H1 (cell line): ENCODE data around the gene GMCL2. TPM values are rescaled to one million over a fixed set of nuclear protein-coding genes. Genes with fewer than 3 reads are reported as not detected.

Experiments
- CTCF ChIA-PET: fragments of 300-600 bp; sonication (Branson Sonifier 250); formaldehyde crosslinking; loops from one replicate; lab custom pipeline; 2021; ENCODE audit not compliant: partially characterized antibody; lab: Charles Lee
- POLR2A ChIA-PET: fragments of 300-600 bp; sonication (Branson Sonifier 250); formaldehyde crosslinking; loops from one replicate; lab custom pipeline; 2021; ENCODE audit warnings: inconsistent platforms; ENCODE audit not compliant: partially characterized antibody; lab: Charles Lee
- DNase-seq, 2 experiments: peaks; one replicate each; pipeline versions ENCODE4 v3.0.0 to v3.0.0-alpha.2; 2010 to 2022; ENCODE audit warnings: low spot score in 2 of 2, low read depth in 1 of 2, mixed read lengths in 1 of 2
- FAIRE-seq: peaks from 2 replicates; lab custom pipeline; 2011; peaks lifted over from hg19 to GRCh38; lab: Jason Lieb, UNC
- H2AFZ ChIP-seq: 2 replicates; pipeline ENCODE4 v1.8.1; 2012; ENCODE audit warnings: low read length, inconsistent platforms
- H2AK5ac ChIP-seq: 2 replicates; pipeline ENCODE4 v1.6.1; 2013; ENCODE audit warnings: low read depth, low read length
- H2BK120ac ChIP-seq: replicated peaks from 2 replicates; pipeline ENCODE3; 2013; ENCODE audit warnings: low read depth, low read length, inconsistent platforms
- H2BK12ac ChIP-seq: 2 replicates; pipeline ENCODE4 v1.6.1; 2013; ENCODE audit warnings: low read depth, low read length
- H2BK15ac ChIP-seq: 2 replicates; pipeline ENCODE4 v1.6.1; 2013; ENCODE audit warnings: low read length
- H2BK20ac ChIP-seq: 2 replicates; pipeline ENCODE4 v1.6.1; 2013; ENCODE audit warnings: low read length
- H2BK5ac ChIP-seq: 2 replicates; pipeline ENCODE4 v1.6.1; 2013; ENCODE audit warnings: low read depth, low read length
- H3K14ac ChIP-seq: 2 replicates; pipeline ENCODE4 v1.6.1; 2013; ENCODE audit warnings: inconsistent platforms; ENCODE audit not compliant: insufficient read length
- H3K18ac ChIP-seq: 2 replicates; pipeline ENCODE4 v1.6.1; 2013; ENCODE audit warnings: low read length; ENCODE audit errors: extremely low read depth
- H3K23ac ChIP-seq: 2 replicates; pipeline ENCODE4 v1.6.1; 2013; ENCODE audit warnings: inconsistent platforms; ENCODE audit not compliant: insufficient read length
- H3K23me2 ChIP-seq: 2 replicates; pipeline ENCODE4 v1.6.1; 2013; ENCODE audit warnings: low read depth, low read length
- H3K27ac ChIP-seq: 2 replicates; pipeline ENCODE4 v1.6.1; 2011; ENCODE audit warnings: low read depth, low read length, inconsistent platforms
- H3K27me3 ChIP-seq, 4 experiments: replicated peaks in 1 of 4; 1 replicate in 1 of 4; 2 replicates in 3 of 4; pipeline versions ENCODE4 v1.6.1 to v1.8.1; 2011 to 2013; ENCODE audit warnings: low read length in 3 of 4, mild to moderate bottlenecking in 3 of 4, inconsistent platforms in 2 of 4, mixed read lengths in 2 of 4, moderate library complexity in 1 of 4; ENCODE audit not compliant: control insufficient read depth in 3 of 4, insufficient read depth in 3 of 4; ENCODE audit errors: extremely low read depth in 1 of 4
- H3K36me3 ChIP-seq, 4 experiments: 2 replicates each; pipeline versions ENCODE4 v1.6.1 to v1.8.1; 2011 to 2013; ENCODE audit warnings: mild to moderate bottlenecking in 4 of 4, low read length in 3 of 4, moderate library complexity in 2 of 4, control low read depth in 1 of 4, inconsistent platforms in 1 of 4; ENCODE audit not compliant: insufficient read depth in 4 of 4, control insufficient read depth in 2 of 4
- H3K4ac ChIP-seq: replicated peaks from 2 replicates; pipeline ENCODE3; 2013; ENCODE audit warnings: low read length, low read depth, mixed read lengths, inconsistent platforms; ENCODE audit not compliant: insufficient read length
- H3K4me1 ChIP-seq, 4 experiments: replicated peaks in 1 of 4; 1 replicate in 1 of 4; 2 replicates in 3 of 4; pipeline versions ENCODE4 v1.6.1 to v1.8.1; 2011 to 2013; ENCODE audit warnings: low read length in 3 of 4, inconsistent platforms in 2 of 4, mixed read lengths in 1 of 4; ENCODE audit not compliant: insufficient read depth in 4 of 4, control insufficient read depth in 3 of 4
- H3K4me2 ChIP-seq, 2 experiments: 2 replicates each; pipeline versions ENCODE4 v1.6.1 to v1.8.1; 2011 to 2013; ENCODE audit warnings: low read depth in 2 of 2, low read length in 2 of 2, control low read depth in 1 of 2, inconsistent platforms in 1 of 2, mild to moderate bottlenecking in 1 of 2; ENCODE audit not compliant: insufficient read depth in 1 of 2
- H3K4me3 ChIP-seq, 4 experiments: fragments of 200-600, 300-600 bp in 1 of 4; sonication (generic), shearing (Covaris generic), sonication (Bioruptor Twin) in 1 of 4; 2 replicates each; pipeline versions ENCODE4 v1.5.1 to v1.8.1; 2011 to 2016; ENCODE audit warnings: low read length in 4 of 4, low read depth in 3 of 4, control low read depth in 2 of 4, inconsistent platforms in 2 of 4, mild to moderate bottlenecking in 2 of 4, mixed read lengths in 1 of 4, moderate library complexity in 1 of 4; ENCODE audit not compliant: insufficient read depth in 2 of 4; ENCODE audit errors: extremely low read depth in 1 of 4
- H3K56ac ChIP-seq: replicated peaks from 2 replicates; pipeline ENCODE3; 2013; ENCODE audit warnings: low read depth, mild to moderate bottlenecking, mixed read lengths, low read length, inconsistent platforms; ENCODE audit not compliant: insufficient read length
- H3K79me1 ChIP-seq: 2 replicates; pipeline ENCODE4 v1.6.1; 2013; ENCODE audit warnings: low read depth, low read length, control low read depth
- H3K79me2 ChIP-seq, 2 experiments: 2 replicates each; pipeline versions ENCODE4 v1.6.1 to v1.8.1; 2012 to 2013; ENCODE audit warnings: low read length in 2 of 2, mild to moderate bottlenecking in 2 of 2, inconsistent platforms in 1 of 2; ENCODE audit not compliant: insufficient read depth in 2 of 2, control insufficient read depth in 1 of 2
- H3K9ac ChIP-seq, 4 experiments: replicated peaks in 1 of 4; 1 replicate in 1 of 4; 2 replicates in 3 of 4; pipeline versions ENCODE4 v1.6.1 to v1.8.1; 2011 to 2013; ENCODE audit warnings: low read depth in 3 of 4, low read length in 3 of 4, control low read depth in 2 of 4, mild to moderate bottlenecking in 2 of 4, moderate library complexity in 2 of 4, inconsistent platforms in 1 of 4; ENCODE audit errors: extremely low read depth in 1 of 4
- H3K9me3 ChIP-seq, 2 experiments: 2 replicates each; pipeline versions ENCODE4 v1.6.1 to v1.8.1; 2012 to 2013; ENCODE audit warnings: mild to moderate bottlenecking in 2 of 2, moderate library complexity in 2 of 2, control low read depth in 1 of 2, inconsistent platforms in 1 of 2, low read depth in 1 of 2, low read length in 1 of 2, mixed read lengths in 1 of 2; ENCODE audit not compliant: insufficient read depth in 2 of 2
- H4K20me1 ChIP-seq, 2 experiments: replicated peaks in 1 of 2; 2 replicates each; pipeline versions ENCODE3 to v1.8.1; 2011 to 2013; ENCODE audit warnings: inconsistent platforms in 2 of 2, low read length in 2 of 2, mild to moderate bottlenecking in 1 of 2; ENCODE audit not compliant: insufficient read depth in 2 of 2, control insufficient read depth in 1 of 2
- H4K5ac ChIP-seq: 2 replicates; pipeline ENCODE4 v1.6.1; 2013; ENCODE audit warnings: low read length, low read depth, mixed read lengths, inconsistent platforms; ENCODE audit not compliant: insufficient read length
- H4K8ac ChIP-seq: 2 replicates; pipeline ENCODE4 v1.8.0; 2013; ENCODE audit warnings: mild to moderate bottlenecking, moderate library complexity, low read length, inconsistent platforms; ENCODE audit not compliant: insufficient read depth; ENCODE audit errors: extremely low read depth
- H4K91ac ChIP-seq: replicated peaks from 2 replicates; pipeline ENCODE3; 2013; ENCODE audit warnings: low read length, mixed read lengths, inconsistent platforms; ENCODE audit not compliant: insufficient read length
- BRCA1 ChIP-seq: IDR thresholded peaks from 2 replicates; pipeline ENCODE4 v1.6.1; 2012; ENCODE audit warnings: low read depth, low read length, improper control_type of control experiment
- CHD2 ChIP-seq: IDR thresholded peaks from 2 replicates; pipeline ENCODE4 v1.6.1; 2012; ENCODE audit warnings: low read length, improper control_type of control experiment
- EGR1 ChIP-seq: IDR thresholded peaks from 2 replicates; pipeline ENCODE4 v1.6.1; 2011; ENCODE audit warnings: low read depth, low read length, borderline replicate concordance
- KDM4A ChIP-seq: IDR thresholded peaks from one replicate; pipeline ENCODE4 v1.7.1; 2012; ENCODE audit warnings: low read depth, mild to moderate bottlenecking, moderate library complexity, low read length, inconsistent platforms; ENCODE audit not compliant: severe bottlenecking
- RAD21 ChIP-seq, 2 experiments: IDR thresholded peaks in 1 of 2; conservative IDR thresholded peaks in 1 of 2; 2 replicates each; pipeline ENCODE4 v1.6.1; 2011; ENCODE audit warnings: low read depth in 2 of 2, low read length in 2 of 2, improper control_type of control experiment in 1 of 2, inconsistent platforms in 1 of 2, mild to moderate bottlenecking in 1 of 2, moderate library complexity in 1 of 2
- RBBP5 ChIP-seq: IDR thresholded peaks from 2 replicates; pipeline ENCODE4 v1.7.1; 2012; ENCODE audit warnings: low read depth, mild to moderate bottlenecking, inconsistent platforms, low read length, moderate library complexity, borderline replicate concordance
- SIRT6 ChIP-seq: IDR thresholded peaks from one replicate; pipeline ENCODE4 v1.7.1; 2012; ENCODE audit warnings: low read length, inconsistent platforms
- SP1 ChIP-seq: IDR thresholded peaks from 2 replicates; pipeline ENCODE4 v1.6.1; 2011; ENCODE audit warnings: low read depth, low read length
- WGBS, 2 experiments: shearing (Covaris generic) in 1 of 2; methylation state at CpG; one replicate each; pipeline versions ENCODE4 v1.1.6 to v1.1.7; 2013 to 2015; ENCODE audit warnings: low lambda C conversion rate in 2 of 2, mixed read lengths in 2 of 2, inconsistent platforms in 1 of 2, low coverage in 1 of 2, missing lambda C conversion rate in 1 of 2; ENCODE audit not compliant: insufficient replicate concordance in 2 of 2, insufficient coverage in 1 of 2, insufficient read length in 1 of 2; ENCODE audit errors: extremely low coverage in 1 of 2, missing lambda C conversion rate in 1 of 2; 5-methylcytosine and 5-hydroxymethylcytosine counted together
- polyA plus RNA-seq, 7 experiments: library from polyadenylated mRNA; depleted of rRNA in 3 of 7; stranded (reverse) in 5 of 7; unstranded in 2 of 7; fragments of >200 nt in 5 of 7; fragments of 200-250 nt in 2 of 7; gene quantifications; 1 replicate in 5 of 7; 2 replicates in 1 of 7; 4 replicates in 1 of 7; pipeline versions ENCODE4 v1.2.1 to v1.2.3, GENCODE V29; 2011 to 2013; ENCODE audit warnings: missing spikeins in 2 of 7, mixed read lengths in 2 of 7
- total RNA-seq: library from RNA; stranded (reverse); fragmentation: NEBNext Ultra II Directional; extraction: Animal tissue kit (Norgen Biotek cat#: 25700); gene quantifications from 2 replicates; pipeline ENCODE4 v1.2.1, GENCODE V29; 2021
- TF ChIP-seq, protein P1 (sequence below): IDR thresholded peaks from 2 replicates; pipeline ENCODE4 v1.6.1; 2012; ENCODE audit warnings: inconsistent platforms

The GMCL2 gene
- total and polyA plus RNA-seq, 2 of the 8 experiments (the other 6 are each of a cell fraction or from before 2014, with no cell fraction given) = 0.13 TPM; not detected in 1

DNA sequence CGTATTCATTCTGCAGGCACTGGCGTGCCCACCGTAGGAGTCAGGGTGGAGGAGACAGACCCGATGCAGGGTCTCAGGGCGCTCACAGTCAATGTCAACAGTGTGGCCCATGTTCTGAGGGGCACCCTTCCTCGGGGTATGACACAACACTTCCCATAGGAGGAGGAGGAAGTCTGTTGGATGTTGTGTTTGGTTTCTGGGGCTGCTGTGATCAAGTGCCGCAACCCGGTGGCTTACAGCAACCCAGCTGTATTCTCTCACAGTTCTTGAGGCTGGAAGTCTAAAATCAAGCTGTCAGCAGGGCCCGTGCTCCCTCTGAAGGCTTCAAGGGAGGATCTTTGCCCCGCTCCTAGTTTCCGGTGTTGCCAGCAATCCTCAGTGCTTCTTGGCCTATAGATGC is 11.5 kb upstream of the GMCL2 start:
- no peak for TF ChIP-seq RBBP5
- no peak for TF ChIP-seq EGR1
- TF ChIP-seq SIRT6 = no peak
- no peak for TF ChIP-seq KDM4A
- no peak for TF ChIP-seq BRCA1
- TF ChIP-seq RAD21 (IDR thresholded peaks at IDR 0.05 in 1 of 2, conservative IDR thresholded peaks at IDR 0.05 in 1 of 2; ENCODE audit: low read depth in 2 of 2, low read length in 2 of 2) = no peak
- TF ChIP-seq CHD2 = no peak
- TF ChIP-seq, protein P1, sequence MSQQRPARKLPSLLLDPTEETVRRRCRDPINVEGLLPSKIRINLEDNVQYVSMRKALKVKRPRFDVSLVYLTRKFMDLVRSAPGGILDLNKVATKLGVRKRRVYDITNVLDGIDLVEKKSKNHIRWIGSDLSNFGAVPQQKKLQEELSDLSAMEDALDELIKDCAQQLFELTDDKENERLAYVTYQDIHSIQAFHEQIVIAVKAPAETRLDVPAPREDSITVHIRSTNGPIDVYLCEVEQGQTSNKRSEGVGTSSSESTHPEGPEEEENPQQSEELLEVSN = no peak
- TF ChIP-seq SP1 = no peak
- Histone ChIP-seq H4K91ac (no peak overlapping the region), H3K79me2 (no peaks in the 10 kb centered on the region), H3K14ac (no peak overlapping the region), H2AK5ac (no peak overlapping the region), H3K36me3 (no peaks in the 10 kb centered on the region), H3K4me2 (no peak overlapping the region), H3K27ac (no peak overlapping the region), H3K79me1 (no peaks in the 10 kb centered on the region), H4K20me1 (no peaks in the 10 kb centered on the region), H2BK12ac (no peak overlapping the region), H3K9me3 (no peaks in the 10 kb centered on the region), H3K4ac (no peak overlapping the region), H3K23ac (no peak overlapping the region), H3K27me3 (no peaks in the 10 kb centered on the region; a peak in 1 of 7 replicates), H4K5ac (no peak overlapping the region), H3K9ac (no peak overlapping the region), H2BK120ac (no peak overlapping the region), H3K4me1 (peaks cover 0 to 10% (median 3%) of the 10 kb centered on the region in 4 experiments; a peak in 3 of 7 replicates), H2BK5ac (no peak overlapping the region), H3K56ac (no peak overlapping the region), H2BK15ac (peak overlapping the region; percentile 16; the same call in 1 of the 2 replicates), H2AFZ (no peak overlapping the region), H3K18ac (no peak overlapping the region), H3K23me2 (0 out of 2 replicates have a peak, but pooled peaks cover under 1% of the 10 kb centered on the region), H4K8ac (no peak overlapping the region), H3K4me3 (no peak overlapping the region), H2BK20ac (no peak overlapping the region)
- ChIA-PET CTCF (interaction anchor here (0.9 to 3.7 kb wide), 2 partner anchors 9 to 16 kb away, joined by 3 to 54 read pairs; no protein-coding TSS in a partner anchor), POLR2A (interaction anchor here (31.3 to 38.5 kb wide), 2 partner anchors 4 to 15 kb away, joined by 985 read pairs; partner anchors contain the start of genes GMCL2 and HNRNPAB)
- 87% methylated on average over 10 of the region's 11 CpGs; no CpG with 5 or more reads in 1 of the 2 experiments for WGBS, 2 experiments
- DNase-seq = no peak
- no peak for FAIRE-seq
